Activated CD4-positive, alpha-beta T cell treated with anti-CD3 and anti-CD28 coated beads, Interleukin-2, Interleukin-6, amounts not matched to agents 100 ng/mL and 50 ng/mL, durations not matched to agents 16 hours and 8 hours (primary cell): ENCODE results near the gene NPSR1.
"Not testable (repeated sequence)": the region's sequence is repeated elsewhere in the genome, so short reads cannot be mapped to it uniquely, and the experiment has no call there.

ENCODE experiments used
- DNase-seq: peaks from one replicate; pipeline ENCODE4 v3.0.0-alpha.2; 2020

NPSR1 gene

DNA sequence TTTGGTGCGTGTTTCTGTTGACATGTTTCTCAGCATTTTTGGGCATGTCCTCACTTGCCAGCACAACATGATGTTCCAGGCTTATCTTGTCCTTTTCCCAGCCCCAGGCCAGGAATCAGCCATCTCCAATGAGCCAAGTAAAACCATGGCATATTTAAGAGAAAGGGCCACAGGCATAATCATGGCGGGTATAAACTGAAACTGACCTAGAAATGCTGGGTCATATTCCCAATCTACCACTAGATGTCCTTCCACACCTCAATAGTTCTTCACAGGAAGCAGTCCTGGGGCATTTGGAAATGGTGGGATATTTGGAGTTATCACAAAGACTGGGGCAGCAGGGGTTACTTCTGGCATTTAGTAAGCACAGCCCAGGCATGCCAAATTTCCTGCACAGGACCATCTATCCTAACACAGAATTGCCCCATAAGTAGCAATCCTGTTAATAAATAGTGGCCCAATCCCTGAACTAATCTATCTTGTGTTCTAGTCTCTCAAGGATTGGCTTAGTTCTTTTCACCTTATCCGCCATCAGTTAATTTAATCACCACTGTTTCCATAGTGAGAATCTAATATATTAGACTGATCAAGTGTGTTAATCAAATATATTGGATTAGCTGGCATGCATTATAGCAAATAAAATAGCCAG, 101.6 kb downstream of the NPSR1 start:
- peak; percentile 2 for DNase-seq

DNA sequence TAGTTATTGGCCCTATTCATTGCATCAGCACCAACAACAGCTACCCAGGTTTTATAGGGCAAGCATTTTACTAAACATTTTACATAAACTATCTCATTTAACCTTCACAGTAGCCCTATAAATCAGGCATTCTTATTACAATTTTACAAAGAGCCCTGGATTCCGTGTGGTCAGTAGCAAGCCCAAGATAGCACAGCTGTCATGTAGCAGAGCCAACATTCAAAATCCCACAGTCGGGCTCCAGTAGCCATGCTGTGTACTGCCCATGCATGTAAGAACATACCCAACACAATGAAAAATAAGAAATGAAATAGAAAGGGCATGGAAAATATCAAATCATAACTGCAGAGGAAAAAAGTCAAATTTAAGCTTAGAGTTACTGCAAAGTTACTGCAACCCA, 102.3 kb downstream of the NPSR1 start:
- DNase-seq = no peak

DNA sequence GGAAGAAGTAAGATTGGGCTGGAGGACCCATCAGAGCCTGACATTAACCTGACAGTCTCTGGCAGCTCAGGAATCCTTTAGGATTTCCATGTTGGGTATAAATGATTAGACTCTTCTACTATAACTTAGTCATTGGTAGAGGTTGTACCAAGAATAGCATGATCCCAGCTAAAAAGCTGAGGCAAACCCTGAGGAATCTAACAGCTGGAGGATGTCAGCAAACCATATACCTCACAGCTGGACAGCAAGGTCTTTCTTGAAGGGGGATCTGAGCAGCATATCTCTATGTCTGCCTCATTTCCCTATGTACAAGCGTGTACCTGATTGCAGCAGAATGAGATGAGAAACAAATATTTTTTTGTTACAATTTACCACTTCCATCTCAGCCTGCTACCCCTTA, 103.2 kb downstream of the NPSR1 start:
- DNase-seq = no peak

DNA sequence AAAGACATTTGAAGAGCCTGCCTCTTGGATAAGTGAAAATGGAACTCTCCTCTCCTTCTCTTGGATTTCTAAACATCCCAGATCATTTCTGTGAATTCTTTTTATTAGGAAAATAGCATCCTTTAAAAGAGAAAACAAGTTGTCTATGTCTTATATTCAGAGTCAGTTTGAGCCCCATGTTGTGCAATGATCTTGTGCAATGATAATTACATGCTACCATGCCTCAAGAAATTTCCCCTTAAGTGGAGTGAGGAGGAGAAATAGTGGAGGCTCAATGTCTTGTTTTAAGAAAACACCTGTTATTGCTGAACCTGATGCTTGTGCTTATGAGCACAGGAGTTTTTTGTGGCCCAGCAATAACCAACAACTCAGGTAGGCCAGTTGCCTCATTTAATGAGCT, 103.6 kb downstream of the NPSR1 start:
- no peak for DNase-seq

DNA sequence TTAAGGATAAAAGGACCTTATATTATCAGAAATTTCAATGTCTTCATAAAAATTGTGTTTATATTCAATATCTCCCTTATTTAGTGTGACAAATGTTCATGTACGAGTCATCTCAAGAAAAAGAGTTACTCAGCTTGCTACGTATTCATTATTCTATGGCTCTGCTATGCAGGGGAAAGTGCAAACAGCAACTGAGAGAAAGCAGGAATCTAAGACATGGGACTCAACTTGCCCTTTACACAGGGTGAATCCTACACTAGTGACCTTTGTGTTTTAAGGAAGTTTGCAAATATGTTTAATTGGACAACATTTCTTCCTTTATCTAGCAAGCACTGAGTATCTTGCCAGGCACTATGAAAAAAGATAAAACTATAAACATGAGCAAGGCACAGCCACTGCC, 104.7 kb downstream of the NPSR1 start:
- no peak for DNase-seq

DNA sequence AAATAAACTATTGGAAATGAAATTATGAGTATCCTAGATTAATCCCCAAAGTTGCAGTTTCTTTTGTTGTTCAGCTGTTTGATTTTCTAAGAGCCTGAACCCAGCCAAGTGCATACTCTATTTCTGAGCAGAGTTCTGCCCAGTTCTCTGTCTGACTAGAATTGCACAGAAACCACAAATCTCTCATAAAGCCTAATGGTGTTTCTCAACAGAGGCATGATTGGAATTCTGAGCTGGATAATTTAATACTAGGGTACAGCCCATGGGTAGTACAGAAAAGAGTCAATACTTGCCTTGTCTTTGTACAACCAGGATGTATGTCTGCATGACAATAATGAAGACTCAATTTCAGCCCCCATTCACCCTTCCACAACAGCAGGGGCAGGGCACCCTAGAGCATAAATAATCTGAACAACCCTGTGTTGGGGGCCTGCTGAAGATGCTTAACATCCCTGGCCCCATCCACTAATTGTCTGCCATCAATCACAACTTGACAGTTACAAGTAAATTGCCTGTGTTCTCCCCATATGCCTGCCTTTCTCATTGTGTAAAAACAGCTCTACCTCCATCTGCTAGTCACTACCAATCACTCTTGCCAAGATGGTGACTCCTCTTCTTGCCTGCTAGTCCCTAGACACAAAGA, 114.4 kb downstream of the NPSR1 start:
- DNase-seq = no peak

DNA sequence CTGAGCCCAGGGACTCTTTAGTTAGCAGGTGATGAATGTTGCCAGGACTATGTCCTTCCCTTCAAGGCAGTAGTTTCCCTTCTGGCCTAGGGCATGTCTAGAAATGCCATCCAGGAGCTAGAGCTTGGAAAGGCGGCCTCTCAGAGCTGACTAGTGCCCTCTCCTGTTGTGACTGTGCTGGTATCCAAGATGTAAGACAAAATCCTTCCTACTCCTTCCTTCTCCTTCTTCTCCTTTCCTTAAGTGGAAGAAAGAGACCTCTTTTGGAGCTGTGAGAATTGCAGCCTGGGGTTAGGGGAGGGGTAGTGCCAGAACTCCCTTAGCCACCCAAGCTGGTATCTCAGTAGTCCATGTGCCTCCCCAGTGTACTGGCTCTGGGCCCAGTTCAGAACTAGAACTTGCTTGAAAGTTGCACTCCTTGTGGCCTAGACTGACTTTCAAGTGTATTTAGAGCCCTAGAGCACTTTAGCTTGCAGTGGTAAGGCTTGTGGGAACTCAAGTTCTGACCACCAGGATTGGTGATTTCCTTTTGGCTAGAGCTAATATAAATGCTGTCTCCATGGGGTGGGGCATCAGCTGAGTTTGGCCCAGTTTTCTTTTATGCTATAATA, 118.8 kb downstream of the NPSR1 start:
- no peak for DNase-seq

DNA sequence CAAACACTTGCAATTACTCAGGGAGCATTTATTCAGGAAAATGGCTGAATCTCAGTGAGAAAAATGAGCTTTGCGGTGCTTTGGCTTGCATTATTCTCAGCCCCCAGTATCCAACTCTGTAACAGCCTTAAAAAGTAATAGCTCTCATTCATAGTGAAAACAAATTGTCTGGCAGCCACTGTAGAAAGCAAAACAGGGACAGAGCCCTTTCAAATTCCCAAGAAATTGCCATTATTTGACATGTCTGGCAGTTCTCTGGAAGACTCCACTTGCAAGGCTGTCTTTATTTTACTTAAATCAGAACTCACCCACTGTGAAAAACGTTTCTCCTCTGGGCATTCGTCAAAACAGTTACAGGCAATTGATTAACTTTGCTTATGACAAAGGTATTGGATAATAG, 122.5 kb downstream of the NPSR1 start:
- DNase-seq = no peak

DNA sequence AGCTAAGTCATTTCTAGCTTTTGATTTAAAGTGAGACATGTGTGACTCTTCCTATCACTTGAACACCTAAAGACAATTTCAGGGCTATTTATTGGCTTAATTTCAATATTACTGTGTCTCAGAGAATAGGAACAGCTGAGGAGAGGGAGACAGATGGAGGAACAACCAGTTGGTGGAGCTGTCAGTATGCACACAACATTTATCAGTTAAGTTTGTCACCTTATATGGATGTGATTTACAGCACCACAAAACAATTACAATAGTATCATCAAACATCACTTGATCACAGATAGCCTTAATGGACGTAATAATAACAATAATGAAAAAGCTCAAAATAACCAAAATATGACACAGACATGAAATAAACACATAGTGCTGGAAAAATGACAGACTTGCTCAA, 129.6 kb downstream of the NPSR1 start:
- no peak for DNase-seq

DNA sequence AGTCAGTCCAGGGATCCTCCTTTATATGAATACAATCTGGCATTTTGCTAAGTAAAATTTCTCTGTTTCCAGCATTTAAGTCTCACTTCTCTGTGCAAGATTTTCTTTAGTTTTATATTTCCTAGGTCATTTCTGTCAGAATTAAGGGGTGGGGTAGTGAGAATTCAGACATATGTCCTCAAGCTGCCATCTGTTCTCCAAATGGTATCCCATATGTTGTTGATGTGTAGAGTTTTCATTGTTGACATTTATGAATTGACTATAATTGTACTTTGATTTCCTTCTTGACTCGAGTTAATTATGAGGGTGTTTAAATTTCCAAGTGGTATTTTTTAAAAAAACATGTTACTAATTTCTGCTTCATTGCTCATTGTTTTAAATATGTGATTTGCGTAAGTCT, 148.8 kb downstream of the NPSR1 start:
- DNase-seq = no peak

DNA sequence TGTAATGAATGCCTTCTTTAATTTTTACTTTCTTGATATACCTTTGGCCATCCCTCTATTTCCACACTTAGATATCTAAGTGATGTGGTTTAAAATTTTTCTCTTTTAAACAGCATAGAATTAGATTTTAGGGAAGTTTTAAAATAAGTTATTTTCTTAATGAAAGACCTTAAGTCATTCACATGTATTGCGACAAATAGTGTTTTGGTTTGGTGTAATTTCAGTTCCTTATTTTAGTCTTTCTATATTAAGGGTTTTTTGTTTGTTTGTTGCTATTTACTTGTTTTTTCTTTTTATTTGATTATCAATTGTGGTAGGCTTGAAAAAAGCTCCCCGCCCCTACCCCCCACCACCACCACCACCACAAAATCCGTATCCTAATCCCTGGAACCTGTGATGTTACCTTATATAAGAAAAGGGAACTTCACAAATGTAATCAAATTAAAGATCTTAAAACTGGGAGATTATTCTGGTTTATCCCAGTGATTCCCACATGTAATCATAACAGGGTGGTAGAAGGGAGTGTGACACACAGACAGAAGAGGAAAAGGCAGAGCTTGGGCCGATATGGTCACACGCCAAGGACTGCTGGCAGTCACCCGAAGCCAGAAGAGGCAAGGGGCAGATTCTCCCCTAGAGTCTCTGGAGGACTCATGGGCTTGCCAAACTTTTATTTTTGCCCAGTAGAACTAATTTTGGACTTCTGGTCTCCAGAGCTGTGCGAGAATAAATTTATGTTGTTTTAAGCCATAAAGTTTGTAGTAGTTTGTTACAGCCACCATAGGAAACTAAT, 149.7 kb downstream of the NPSR1 start:
- DNase-seq = no peak

DNA sequence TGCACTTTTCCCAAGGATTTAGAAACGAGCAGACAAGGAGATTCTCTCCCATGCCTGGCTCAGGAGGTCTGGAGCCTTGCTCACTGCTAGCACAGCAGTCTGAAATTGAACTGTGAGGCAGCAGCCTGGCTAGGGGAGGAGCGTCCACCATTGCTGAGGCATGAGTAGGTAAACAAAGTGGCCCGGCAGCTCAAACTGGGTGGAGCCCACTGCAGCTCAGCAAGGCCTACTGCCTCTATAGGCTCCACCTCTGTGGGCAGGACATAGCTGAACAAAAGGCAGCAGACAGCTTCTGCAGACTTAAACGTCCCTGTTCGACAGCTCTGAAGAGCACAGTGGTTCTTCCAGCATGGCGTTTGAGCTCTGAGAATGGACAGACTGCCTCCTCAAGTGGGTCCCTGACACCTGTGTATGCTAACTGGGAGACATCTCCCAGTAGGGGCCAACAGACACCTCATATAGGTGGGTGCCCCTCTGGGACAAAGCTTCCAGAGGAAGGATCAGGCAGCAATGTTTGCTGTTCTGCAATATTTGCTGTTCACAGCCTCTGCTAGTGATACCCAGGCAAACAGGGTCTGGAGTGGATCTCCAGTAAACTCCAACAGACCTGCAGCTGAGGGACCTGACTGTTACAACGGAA, 156.3 kb downstream of the NPSR1 start:
- not testable (repeated sequence) for DNase-seq

DNA sequence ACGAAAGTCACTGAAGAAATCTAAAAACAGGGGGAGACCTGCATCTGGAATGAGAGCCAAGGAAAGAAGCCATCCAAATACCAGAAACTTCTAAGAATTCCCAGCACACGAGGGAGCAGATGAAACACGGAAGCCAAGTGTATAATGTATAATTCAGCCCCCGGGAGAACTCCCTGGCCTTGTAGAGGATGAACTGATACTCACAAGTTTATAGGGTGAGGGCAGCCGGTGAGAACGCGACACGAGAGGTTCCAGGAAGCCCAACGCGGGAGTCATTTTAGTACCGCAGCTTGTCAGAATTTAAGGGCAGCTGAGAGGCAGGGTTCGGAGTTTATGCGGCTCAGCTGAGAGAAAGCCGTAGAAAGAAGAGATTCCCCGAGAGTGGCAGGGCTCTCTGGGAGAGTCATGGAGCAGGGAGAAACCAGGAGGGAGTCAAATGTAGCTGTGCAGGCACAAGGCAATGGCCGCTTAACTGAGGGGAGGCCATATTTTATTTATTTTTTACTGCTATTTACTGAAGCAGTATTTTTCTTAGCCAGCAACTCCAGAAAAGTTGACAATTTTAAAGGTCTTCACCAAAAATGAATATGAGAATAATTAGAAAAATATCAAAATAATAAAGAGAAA, 164.0 kb downstream of the NPSR1 start:
- no peak for DNase-seq

DNA sequence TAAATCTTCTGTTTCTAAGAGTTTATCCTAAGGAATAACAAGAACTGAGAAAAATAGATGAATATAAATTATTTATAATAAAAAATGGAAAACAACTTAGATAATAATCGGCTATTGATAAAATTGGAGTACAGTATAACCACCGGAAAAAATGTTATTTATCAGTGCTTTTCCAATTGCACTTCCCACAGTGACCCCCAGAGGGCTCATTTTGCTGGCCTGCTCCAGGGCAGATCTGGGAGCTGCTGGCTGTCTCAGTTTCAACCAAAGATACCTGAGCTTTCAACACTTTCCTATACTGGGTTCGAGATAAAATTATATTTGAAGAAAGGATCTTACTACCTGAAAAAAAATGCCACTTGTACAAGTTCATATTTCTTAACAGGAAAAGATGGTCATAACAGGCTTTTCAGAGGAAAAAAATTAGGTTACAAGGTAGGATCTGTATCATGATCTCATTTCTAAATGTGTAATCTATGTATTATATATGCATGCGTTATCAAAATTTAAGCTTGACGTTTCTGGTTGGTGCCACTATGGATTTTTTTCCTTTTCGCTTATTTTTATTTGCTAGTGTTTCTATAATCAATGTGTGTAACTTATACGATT, 165.7 kb downstream of the NPSR1 start:
- DNase-seq = peak; percentile 61

DNA sequence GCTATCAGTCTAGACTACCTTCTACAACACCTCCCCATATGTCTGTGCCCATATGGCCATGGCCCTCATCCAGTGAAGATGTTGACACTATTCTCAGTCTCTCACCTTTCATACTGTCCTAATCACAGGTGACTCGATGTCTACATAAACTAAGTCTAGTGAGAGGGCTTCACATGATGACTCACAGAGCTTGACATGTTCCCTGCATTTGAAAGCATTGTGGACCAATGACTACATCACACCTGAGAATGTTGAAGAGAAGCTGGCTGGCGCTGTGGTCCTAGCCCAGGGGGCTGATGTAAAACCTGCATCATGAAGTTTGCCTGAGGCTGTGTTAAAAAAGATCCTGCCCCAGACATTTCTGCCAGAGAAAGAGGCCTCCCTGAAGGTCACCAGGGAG, 167.2 kb downstream of the NPSR1 start:
- no peak for DNase-seq

DNA sequence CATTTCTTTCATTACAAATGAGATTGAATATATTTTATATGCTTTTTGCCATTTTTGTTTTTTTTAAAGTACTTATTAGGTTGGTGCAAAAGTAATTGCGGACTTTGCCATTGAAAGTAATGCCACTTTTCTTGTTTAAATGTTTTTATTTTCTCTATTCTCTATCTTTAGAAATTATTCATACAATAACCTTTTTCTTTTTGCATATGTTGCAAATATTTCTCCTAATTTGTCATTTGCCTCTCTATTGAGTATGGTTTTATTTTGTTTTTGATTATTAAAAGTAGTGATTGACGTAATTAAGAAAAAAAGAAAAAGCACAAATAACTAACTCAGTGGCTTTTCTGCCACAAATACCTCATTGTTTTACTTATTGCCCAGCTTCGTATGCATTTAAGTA, 172.4 kb downstream of the NPSR1 start:
- no peak for DNase-seq

DNA sequence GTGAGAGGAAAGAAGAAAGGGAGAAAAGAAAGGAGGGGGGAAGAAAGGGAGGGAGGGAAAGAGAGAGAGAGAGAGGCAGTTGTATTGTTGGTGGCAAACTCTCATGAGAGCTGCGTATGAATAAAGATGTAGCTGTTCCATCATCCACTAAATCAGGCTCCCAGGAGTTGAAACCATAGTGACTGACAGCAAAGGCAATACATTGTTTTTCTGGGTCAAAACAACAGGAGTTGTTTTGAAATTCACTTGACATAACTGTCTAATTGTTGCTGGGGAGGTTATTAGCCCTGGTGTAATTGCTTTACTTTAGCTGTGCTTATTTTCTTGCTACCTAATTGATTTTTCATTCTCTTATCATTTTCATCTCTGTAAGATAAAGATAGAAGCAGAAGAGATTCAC, 173.4 kb downstream of the NPSR1 start:
- DNase-seq = no peak

DNA sequence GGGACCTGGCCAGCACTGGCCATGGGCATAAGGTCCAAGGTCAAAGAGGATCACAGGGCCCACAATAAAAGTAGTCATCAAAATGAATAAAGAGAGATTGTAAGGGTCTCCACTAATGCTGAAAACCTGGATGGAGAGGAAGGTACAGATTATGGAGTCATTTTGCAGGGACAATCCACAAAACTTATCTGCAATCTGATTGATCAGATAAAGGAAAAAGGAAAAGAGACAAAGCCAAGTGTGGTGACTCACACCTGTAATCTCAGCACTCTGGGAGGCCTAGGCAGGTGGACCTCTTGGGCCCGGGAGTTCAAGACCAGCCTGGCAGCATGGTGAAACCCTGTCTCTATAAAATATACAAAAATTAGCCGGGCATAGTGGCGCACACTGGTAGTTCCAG, 174.0 kb downstream of the NPSR1 start:
- no peak for DNase-seq

DNA sequence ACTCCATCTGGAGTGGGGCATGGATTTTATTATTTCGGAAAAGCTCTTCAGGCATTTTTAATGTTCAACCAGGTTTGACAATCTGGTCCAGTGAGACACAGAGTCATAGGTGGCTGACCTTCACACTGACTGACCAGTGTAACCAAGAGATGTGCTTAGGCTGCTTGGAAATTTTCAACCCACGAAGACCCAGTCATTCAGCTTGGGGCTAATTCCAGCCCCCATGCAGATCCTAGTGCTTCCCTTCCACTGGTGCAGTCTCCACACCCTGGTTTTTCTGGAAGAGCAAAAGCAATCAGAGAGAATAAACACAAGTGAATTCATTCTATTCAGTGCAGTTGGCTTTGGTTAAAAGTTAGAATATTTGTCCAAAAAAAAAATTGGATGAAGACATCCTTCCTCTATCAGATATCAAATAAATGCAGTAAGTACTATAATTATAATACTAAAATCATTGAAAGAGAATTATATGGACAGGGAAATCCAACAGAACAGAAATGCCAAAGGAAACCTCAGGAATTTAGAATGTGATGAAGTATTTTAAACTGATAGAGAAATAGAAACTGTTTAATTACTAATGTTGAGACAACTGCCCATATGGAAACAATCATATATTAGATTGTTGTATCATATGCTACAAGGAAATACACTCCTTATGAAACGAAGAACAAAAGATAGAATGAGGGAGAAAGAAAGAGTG, 178.0 kb downstream of the NPSR1 start:
- DNase-seq = no peak

DNA sequence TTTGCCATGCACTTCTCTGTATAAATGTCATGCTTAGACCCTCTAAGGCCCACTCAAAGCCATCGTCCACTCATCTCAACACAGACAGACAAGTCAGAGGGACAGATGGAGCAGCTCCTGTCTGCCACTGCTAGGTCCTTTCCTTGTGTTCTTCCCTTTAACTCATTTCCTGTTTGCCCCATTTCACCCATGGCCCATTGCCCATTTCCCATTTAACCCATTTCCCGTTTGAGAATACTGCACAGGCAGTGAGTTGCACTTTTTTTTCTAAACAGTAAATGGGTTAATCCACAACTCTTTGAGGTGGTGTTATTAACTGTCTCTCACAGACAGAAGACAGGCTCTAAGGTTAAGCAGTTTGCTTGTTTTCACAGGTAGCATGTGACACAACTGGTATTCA, 179.3 kb downstream of the NPSR1 start:
- no peak for DNase-seq

DNA sequence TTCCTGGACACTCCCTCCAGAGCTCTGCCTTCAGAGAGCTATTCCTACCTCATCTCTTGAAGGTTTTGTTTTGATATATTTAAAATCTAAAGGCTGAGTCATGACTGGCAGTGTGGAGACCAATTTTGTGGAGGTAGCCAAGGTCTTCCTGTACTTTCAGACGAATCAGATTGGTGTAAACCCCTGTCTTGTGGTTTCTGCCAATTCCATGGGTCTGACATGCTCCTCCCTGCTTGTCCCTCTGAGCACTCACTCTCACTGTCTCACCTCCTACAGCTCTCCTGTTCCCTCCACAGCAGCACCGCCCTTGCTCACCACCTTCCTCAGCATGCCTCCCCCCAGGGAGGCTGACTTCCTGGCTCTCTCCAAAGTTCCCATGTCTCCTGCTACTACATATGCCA, 179.8 kb downstream of the NPSR1 start:
- DNase-seq = no peak

DNA sequence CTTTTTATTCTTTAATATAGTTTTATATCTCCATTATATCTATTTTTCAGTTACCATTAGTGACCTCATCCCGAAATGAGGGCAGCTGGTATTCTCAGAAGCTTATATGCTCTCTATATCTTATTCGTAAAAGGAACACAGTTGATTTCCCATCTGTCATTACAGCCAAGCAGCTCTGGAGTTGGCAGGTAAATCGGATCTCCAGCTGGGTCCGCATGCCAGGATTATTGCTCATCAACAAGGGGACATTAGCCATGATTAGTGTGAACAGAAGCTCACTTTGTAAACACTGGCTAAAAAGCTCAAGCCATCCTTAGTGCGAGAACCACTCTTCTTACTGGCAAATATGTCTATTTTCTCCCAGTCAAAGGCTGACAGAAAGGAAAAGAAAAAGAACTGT, 180.3 kb downstream of the NPSR1 start:
- no peak for DNase-seq
